Measurements from ENCODE around the gene UBE2S.

Gene UBE2S

GRCh38 chr19:55352040-55352439 is 55.5 kb downstream of the UBE2S start:
- no peak for DNase-seq
- no peaks in the 10 kb centered on the region for H3K9me3 ChIP-seq
- no peak overlapping the region for H3K4me3 ChIP-seq (ENCODE audit: low read depth, low read length)
- no peaks in the 10 kb centered on the region for H3K36me3 ChIP-seq
- TF ChIP-seq CTCF (IDR thresholded peaks at IDR 0.05; ENCODE audit: low read depth, low read length) = no peak
- H3K4me1 ChIP-seq = no peaks in the 10 kb centered on the region
- peaks cover 42% of the 10 kb centered on the region for H3K27me3 ChIP-seq

- DNase-seq = no peak
- H3K4me1 ChIP-seq = no peaks in the 10 kb centered on the region
- no peak for TF ChIP-seq CTCF (IDR thresholded peaks at IDR 0.05; ENCODE audit: low read depth, low read length)
Observed at GRCh38 chr19:55350620-55351315, 56.8 kb downstream of the UBE2S start.

More at GRCh38 chr19:55350620-55351315, 56.8 kb downstream of the UBE2S start:
- Histone ChIP-seq H3K9me3 (no peaks in the 10 kb centered on the region), H3K27me3 (peaks cover 37% of the 10 kb centered on the region), H3K4me3 (ENCODE audit: low read depth, low read length) (no peak overlapping the region), H3K36me3 (no peaks in the 10 kb centered on the region)
